Vagina (tissue), 2 donors: ENCODE data around the gene CRY1. TPM values are rescaled to one million over a fixed set of nuclear protein-coding genes. Genes with fewer than 3 reads are reported as not detected.
"Not testable (repeated sequence)": the region's sequence is repeated elsewhere in the genome, so short reads cannot be mapped to it uniquely, and the experiment has no call there.

ENCODE experiments used
- DNase-seq, 2 donors: peaks; one replicate each; pipeline ENCODE4 v3.0.0-alpha.2; 2017; ENCODE audit errors: extremely low spot score in 2 of 2
- H3K27ac ChIP-seq: fragments of 200-600 bp; sonication (generic); one replicate; pipeline ENCODE4 v1.5.1; 2019
- H3K27me3 ChIP-seq: fragments of 200-600 bp; sonication (generic); one replicate; pipeline ENCODE4 v1.5.1; 2019
- H3K36me3 ChIP-seq, 2 donors: fragments of 200-600 bp; sonication (generic); one replicate each; pipeline ENCODE4 v1.5.1; 2017 to 2019
- H3K4me1 ChIP-seq: fragments of 200-600 bp; sonication (generic); one replicate; pipeline ENCODE4 v1.5.1; 2019
- H3K4me3 ChIP-seq, 2 donors: fragments of 200-600 bp; sonication (generic); 1 replicate in 1 of 2; 2 replicates in 1 of 2; pipeline ENCODE4 v1.5.1; 2016 to 2019
- H3K9me3 ChIP-seq: fragments of 200-600 bp; sonication (generic); one replicate; pipeline ENCODE4 v1.5.1; 2019
- POLR2A ChIP-seq, 2 donors: fragments of 450-650 bp; IDR thresholded peaks; one replicate each; pipeline ENCODE4 v1.6.1; 2017; ENCODE audit warnings: antibody characterized with exemption in 2 of 2, mild to moderate bottlenecking in 2 of 2, moderate library complexity in 2 of 2
- POLR2AphosphoS5 ChIP-seq, 2 donors: sonication (generic); formaldehyde crosslinking; IDR thresholded peaks; one replicate each; pipeline ENCODE4 v1.9.0; 2017; ENCODE audit warnings: antibody characterized with exemption in 2 of 2, mild to moderate bottlenecking in 2 of 2, low read depth in 1 of 2; ENCODE audit not compliant: insufficient read depth in 1 of 2
- intact Hi-C: fragments of 100-400 bp; cut with DNase I; formaldehyde crosslinking; loops from one replicate; pipeline ENCODE4 v1.15.1; 2023
- total RNA-seq: library from RNA; depleted of rRNA; stranded (reverse); fragments of >200 nt; gene quantifications from one replicate; pipeline ENCODE4 v1.2.3, GENCODE V29; 2016
- TF ChIP-seq, protein P1 (sequence below), 3 experiments: fragments of 450-650 bp in 2 of 3; fragments of 200-600 bp in 1 of 3; sonication (generic) in 1 of 3; IDR thresholded peaks; one replicate each; pipeline ENCODE4 v1.5.1; 2017 to 2019; ENCODE audit warnings: antibody characterized with exemption in 3 of 3, mild to moderate bottlenecking in 2 of 3, moderate library complexity in 2 of 3

Gene CRY1
- total RNA-seq, 1 donor from 2014 or later = 18.7 TPM

DNA sequence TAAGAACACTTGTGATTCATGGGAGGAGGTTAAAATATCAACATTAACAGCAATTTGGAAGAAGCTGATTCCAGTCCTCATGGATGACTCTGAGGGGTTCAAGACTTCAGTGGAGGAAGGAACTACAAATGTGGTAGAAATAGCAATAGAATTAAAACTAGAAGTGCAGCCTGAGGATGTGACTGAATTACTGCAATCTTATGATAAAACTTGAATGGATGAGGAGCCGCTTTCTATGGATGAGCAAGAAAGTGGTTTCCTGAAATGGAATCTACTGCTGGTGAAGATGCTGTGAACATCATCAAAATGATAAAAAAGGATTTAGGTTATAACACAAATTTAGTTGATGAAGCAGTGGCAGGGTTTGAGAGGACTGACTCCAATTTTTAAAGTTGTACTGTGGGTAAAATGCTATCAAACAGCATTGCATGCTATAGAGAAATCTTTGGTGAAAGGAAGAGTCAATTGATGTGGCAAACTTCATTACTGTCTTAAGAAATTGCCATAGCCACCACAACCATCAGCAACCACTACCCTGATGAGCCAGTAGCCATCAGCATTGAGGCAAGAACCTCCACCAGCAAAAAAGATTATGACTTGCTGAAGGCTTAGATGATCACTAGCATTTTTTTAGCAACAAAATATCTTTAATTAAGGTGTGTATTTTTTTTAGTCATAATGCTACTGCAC is 80.5 kb downstream of the CRY1 start:
- DNase-seq = no peak
- Histone ChIP-seq H3K36me3 (no peaks in the 10 kb centered on the region), H3K4me3 (no peak overlapping the region), H3K27ac (no peak overlapping the region), H3K4me1 (no peaks in the 10 kb centered on the region), H3K9me3 (no peaks in the 10 kb centered on the region), H3K27me3 (no peaks in the 10 kb centered on the region)
- intact Hi-C loops = no loop called here
- TF ChIP-seq, protein P1, sequence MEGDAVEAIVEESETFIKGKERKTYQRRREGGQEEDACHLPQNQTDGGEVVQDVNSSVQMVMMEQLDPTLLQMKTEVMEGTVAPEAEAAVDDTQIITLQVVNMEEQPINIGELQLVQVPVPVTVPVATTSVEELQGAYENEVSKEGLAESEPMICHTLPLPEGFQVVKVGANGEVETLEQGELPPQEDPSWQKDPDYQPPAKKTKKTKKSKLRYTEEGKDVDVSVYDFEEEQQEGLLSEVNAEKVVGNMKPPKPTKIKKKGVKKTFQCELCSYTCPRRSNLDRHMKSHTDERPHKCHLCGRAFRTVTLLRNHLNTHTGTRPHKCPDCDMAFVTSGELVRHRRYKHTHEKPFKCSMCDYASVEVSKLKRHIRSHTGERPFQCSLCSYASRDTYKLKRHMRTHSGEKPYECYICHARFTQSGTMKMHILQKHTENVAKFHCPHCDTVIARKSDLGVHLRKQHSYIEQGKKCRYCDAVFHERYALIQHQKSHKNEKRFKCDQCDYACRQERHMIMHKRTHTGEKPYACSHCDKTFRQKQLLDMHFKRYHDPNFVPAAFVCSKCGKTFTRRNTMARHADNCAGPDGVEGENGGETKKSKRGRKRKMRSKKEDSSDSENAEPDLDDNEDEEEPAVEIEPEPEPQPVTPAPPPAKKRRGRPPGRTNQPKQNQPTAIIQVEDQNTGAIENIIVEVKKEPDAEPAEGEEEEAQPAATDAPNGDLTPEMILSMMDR (IDR thresholded peaks at IDR 0.05) = no peak
- TF ChIP-seq POLR2AphosphoS5 (IDR thresholded peaks at IDR 0.05; ENCODE audit: insufficient read depth in 1 of 2, low read depth in 1 of 2) = no peak
- no peak for TF ChIP-seq POLR2A (IDR thresholded peaks at IDR 0.05)

DNA sequence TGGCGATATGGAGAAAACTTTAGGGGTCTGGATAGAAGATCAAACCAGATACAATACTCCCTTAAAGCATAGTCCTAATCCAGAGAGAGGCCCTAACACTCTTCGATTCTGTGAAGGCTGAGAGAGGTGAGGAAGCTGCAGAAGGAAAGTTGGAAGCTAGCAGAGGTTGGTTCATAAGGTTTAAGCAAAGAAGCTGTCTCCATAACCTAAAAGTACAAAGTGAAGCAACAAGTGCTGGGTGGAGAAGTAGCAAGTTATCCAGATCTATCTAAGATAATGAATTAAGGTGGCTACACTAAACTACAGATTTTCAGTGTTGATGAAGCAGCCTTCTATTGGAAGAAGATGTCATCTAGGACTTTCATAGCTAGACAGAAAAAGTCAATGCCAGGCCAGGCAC is 81.8 kb downstream of the CRY1 start:
- TF ChIP-seq, protein P1 (IDR thresholded peaks at IDR 0.05) = no peak
- no peak for TF ChIP-seq POLR2A (IDR thresholded peaks at IDR 0.05)
- Histone ChIP-seq H3K36me3 (no peaks in the 10 kb centered on the region), H3K4me3 (no peak overlapping the region), H3K4me1 (no peaks in the 10 kb centered on the region), H3K27ac (no peak overlapping the region), H3K9me3 (no peaks in the 10 kb centered on the region), H3K27me3 (no peaks in the 10 kb centered on the region)
- no peak for DNase-seq
- intact Hi-C loops = no loop called here

DNA sequence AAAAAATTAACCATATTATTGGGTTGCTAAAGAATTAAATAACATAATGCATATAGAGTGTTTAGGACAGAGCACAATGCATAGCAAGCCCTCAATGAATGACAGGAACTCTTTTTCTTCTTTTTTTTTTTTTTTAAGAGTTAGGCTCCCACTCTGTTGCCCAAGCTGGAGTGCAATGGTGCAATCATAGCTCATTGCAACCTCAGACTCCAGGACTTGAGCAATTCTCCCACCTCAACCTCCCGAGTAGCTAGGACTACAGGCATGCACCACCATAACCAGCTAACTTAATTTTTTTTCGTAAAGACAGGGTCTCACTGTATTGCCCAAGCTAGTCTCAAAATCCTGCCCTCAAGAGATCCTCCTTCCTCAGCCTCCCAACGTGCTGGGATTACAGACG is 85.9 kb downstream of the CRY1 start:
- Histone ChIP-seq H3K9me3 (no peaks in the 10 kb centered on the region), H3K36me3 (no peaks in the 10 kb centered on the region), H3K27ac (no peak overlapping the region), H3K4me3 (no peak overlapping the region), H3K4me1 (no peaks in the 10 kb centered on the region), H3K27me3 (no peaks in the 10 kb centered on the region)
- intact Hi-C loops = no loop called here
- TF ChIP-seq POLR2AphosphoS5 (IDR thresholded peaks at IDR 0.05; ENCODE audit: insufficient read depth in 1 of 2, low read depth in 1 of 2) (no peak), POLR2A (IDR thresholded peaks at IDR 0.05) (no peak)
- TF ChIP-seq, protein P1 (IDR thresholded peaks at IDR 0.05) = no peak
- no peak for DNase-seq

DNA sequence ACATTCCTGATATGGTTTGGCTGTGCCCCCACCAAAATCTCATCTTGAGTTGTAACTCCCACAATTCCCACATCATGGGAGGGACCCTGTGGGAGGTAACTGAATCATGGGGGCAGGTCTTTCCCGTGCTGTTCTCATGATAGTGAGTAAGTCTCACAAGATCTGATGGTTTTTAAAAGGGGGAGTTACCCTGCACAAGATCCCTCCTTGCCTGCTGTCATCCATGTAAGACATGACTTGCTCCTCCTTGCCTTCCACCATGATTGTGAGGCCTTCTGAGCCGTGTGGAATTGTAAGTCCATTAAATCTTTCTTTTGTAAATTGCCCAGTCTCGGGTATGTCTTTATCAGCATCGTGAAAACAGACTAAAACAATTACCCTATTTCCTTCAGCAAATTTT is 90.7 kb downstream of the CRY1 start:
- DNase-seq, H3K27ac ChIP-seq, intact Hi-C loops: not testable (repeated sequence)

DNA sequence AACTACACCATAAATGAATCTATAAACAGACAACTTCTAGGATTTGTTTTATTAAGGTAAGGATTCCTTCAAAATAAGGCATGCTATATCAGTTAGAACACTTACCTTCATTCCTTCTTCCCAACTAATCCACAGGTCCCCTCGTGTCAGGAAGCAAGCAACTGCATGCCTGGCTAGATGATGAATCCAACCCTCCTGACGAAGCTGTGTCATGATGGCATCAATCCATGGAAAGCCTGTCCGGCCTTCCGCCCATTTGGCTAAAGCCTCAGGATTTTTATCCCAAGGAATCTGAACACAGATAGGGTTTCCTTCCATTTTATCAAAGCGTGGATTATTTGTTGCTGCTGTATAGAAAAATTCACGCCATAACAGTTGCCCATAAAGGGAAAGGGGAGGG is 93.9 kb downstream of the CRY1 start:
- H3K27ac ChIP-seq = no peak overlapping the region
- H3K9me3 ChIP-seq = no peaks in the 10 kb centered on the region
- H3K4me3 ChIP-seq = no peak overlapping the region
- H3K27me3 ChIP-seq = no peaks in the 10 kb centered on the region
- H3K36me3 ChIP-seq = peaks cover 0 to 12% of the 10 kb centered on the region in 2 donors
- intact Hi-C loops = no loop called here
- no peaks in the 10 kb centered on the region for H3K4me1 ChIP-seq
- TF ChIP-seq POLR2AphosphoS5 (IDR thresholded peaks at IDR 0.05; ENCODE audit: insufficient read depth in 1 of 2, low read depth in 1 of 2) (no peak), POLR2A (IDR thresholded peaks at IDR 0.05) (no peak)
- TF ChIP-seq, protein P1 (IDR thresholded peaks at IDR 0.05) = no peak
- no peak for DNase-seq

More for the DNA sequence above, 90.7 kb downstream of the CRY1 start:
- H3K9me3 ChIP-seq, H3K36me3 ChIP-seq, H3K4me3 ChIP-seq, H3K27me3 ChIP-seq, H3K4me1 ChIP-seq: not testable (repeated sequence)
